ENCODE data around the gene CCDC40. TPM values are rescaled to one million over a fixed set of nuclear protein-coding genes. Genes with fewer than 3 reads are reported as not detected.

Gene CCDC40
- total and polyA plus RNA-seq, 2 donors = 0.57 to 1.5 TPM

DNA sequence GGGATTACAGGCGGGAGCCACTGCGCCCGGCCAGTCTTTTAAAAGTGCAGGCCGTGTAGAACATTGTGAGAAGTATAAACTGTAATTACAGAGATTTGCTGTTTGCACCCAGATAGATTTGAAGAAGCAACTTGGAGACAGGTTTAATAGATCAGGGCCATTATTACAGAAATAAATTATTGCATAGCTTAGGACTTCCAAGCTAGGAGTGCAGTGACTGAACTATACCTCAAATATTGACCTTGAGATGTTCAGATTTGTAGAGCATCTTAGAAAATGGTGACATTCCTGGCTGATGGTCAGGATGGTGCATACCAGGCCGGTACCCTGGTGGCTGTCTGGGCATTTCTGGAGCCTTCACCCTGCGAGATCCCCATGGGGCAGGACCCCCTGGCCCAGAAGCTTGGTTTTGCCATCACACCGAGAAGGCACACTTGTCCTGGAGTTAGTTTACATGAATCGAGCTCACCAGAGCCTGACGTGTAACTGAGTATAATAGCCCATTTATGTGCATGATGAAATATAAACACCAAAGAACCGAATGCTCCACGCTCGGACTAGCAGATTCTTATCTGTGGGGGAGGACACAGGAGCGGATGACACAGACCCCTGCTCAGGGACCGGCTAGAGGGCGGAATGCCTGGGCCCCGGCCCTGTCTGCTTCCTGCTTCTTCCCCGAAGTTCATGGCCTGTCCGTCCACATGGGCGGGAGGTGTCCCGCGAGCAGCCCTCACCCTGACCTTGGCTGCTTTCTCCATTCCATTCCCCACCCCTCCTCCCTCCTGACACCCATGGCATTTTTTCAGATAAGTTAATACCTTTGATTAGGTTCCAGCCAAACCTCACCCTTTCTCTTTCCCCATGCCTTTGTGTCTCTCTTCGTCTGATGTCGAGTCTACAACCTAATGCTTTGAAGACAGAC, 32.1 kb downstream of the CCDC40 start:
- Histone ChIP-seq H3K9me3 (ENCODE audit: control insufficient read depth in 2 of 2, insufficient read depth in 1 of 2, low read length in 1 of 2) (no peaks in the 10 kb centered on the region), H3K27me3 (ENCODE audit: control insufficient read depth in 2 of 2, insufficient read depth in 1 of 2, low read length in 1 of 2) (peaks cover 0 to 2% of the 10 kb centered on the region in 2 donors), H3K27ac (ENCODE audit: low read depth in 1 of 2, low read length in 1 of 2) (peak overlapping the region in 1 of 2 donors; percentile 42), H3K36me3 (ENCODE audit: control insufficient read depth in 2 of 2, insufficient read depth in 2 of 2, low read length in 1 of 2) (no peaks in the 10 kb centered on the region), H3K4me3 (ENCODE audit: low read length in 2 of 2) (no peak overlapping the region), H3K4me1 (ENCODE audit: control insufficient read depth in 2 of 2, insufficient read depth in 2 of 2, low read length in 2 of 2) (peaks cover 0 to 8% of the 10 kb centered on the region in 2 donors)
- no peak for DNase-seq (ENCODE audit: low read depth in 6 of 9, low spot score in 9 of 9)
- WGBS = 90% methylated on average over 23 of the region's 23 CpGs

DNA sequence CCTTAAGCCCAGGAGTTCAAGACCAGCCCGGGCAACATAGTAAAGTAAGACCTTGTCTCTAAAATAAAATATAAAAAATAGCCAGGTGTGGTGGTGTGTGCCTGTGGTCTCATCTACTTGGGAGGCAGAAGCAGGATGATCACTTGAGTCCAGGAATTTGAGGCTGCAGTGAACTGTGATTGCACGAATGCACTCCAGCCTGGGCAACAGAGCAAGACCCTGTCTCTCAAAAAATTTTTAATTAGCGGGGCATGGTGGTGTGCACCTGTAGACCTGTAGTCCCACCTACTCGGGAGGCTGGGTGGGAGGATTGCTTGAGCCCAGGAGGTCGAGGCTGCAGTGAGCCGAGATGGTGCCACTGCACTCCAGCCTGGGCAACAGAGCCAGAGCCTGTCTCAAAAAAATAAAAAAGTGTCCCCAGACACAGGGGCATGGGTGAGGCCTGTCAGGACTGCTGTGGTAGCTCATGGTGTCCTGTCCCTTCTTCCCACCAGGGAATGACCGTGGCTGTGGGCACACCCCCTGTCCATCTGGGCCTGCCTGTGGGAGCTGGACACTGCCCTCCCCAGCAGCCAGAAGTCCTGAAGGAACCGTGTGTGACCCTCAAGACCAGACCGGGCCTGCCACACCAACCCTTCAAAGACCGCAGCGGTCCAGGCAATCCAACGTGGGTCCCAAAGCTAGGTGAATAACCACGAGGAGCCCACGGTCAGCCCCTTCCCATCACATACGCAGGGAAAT, 34.1 kb downstream of the CCDC40 start:
- DNase-seq (ENCODE audit: low read depth in 6 of 9, low spot score in 9 of 9) = no peak
- no peak overlapping the region for H3K27ac ChIP-seq (ENCODE audit: low read depth in 1 of 2, low read length in 1 of 2)
- H3K36me3 ChIP-seq (ENCODE audit: control insufficient read depth in 2 of 2, insufficient read depth in 2 of 2, low read length in 1 of 2) = no peaks in the 10 kb centered on the region
- no peaks in the 10 kb centered on the region for H3K9me3 ChIP-seq (ENCODE audit: control insufficient read depth in 2 of 2, insufficient read depth in 1 of 2, low read length in 1 of 2)
- 94% methylated on average over 15 of the region's 15 CpGs for WGBS
- H3K4me1 ChIP-seq (ENCODE audit: control insufficient read depth in 2 of 2, insufficient read depth in 2 of 2, low read length in 2 of 2) = peaks cover 0 to 8% of the 10 kb centered on the region in 2 donors
- H3K27me3 ChIP-seq (ENCODE audit: control insufficient read depth in 2 of 2, insufficient read depth in 1 of 2, low read length in 1 of 2) = no peaks in the 10 kb centered on the region
- H3K4me3 ChIP-seq (ENCODE audit: low read length in 2 of 2) = no peak overlapping the region

DNA sequence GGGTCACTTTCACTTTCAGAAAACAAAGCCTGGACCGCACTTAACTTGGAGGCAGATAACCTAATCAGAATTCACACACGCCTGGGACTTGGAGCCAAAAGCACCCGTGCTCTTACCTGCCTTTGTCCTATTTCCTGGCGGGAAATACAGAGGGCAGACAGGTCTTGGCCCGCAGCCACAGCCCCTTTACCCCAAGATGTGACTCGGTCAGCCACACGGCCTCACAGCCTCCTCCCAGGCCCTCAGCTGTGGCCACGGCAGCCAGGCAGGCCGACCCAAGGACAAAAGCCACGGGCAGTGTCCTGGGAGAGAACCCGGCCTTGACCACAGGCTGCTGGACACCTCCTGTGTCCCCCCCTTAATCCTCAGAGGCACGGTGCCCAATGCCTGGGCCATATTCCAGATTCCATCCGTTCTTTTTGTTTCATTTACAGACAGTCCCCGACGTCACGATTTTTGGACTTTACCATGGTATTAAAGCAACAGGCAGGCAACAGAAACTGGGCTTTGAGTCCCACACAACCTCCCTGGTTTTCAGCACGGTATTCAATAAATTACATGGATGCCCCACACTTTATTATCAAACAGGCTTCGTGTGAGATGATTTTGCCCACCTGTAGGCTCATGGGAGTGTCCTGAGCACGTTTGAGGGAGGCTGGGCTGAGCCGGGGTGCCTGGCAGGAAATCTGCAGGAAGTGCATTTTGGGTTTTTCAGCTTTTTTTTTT, 34.8 kb downstream of the CCDC40 start:
- Histone ChIP-seq H3K9me3 (ENCODE audit: control insufficient read depth in 2 of 2, insufficient read depth in 1 of 2, low read length in 1 of 2) (no peaks in the 10 kb centered on the region), H3K27me3 (ENCODE audit: control insufficient read depth in 2 of 2, insufficient read depth in 1 of 2, low read length in 1 of 2) (no peaks in the 10 kb centered on the region), H3K4me1 (ENCODE audit: control insufficient read depth in 2 of 2, insufficient read depth in 2 of 2, low read length in 2 of 2) (peaks cover 0 to 8% of the 10 kb centered on the region in 2 donors), H3K36me3 (ENCODE audit: control insufficient read depth in 2 of 2, insufficient read depth in 2 of 2, low read length in 1 of 2) (no peaks in the 10 kb centered on the region), H3K4me3 (ENCODE audit: low read length in 2 of 2) (no peak overlapping the region), H3K27ac (ENCODE audit: low read depth in 1 of 2, low read length in 1 of 2) (peak overlapping the region in 1 of 2 donors; percentile 26)
- 73% methylated on average over 20 of the region's 20 CpGs for WGBS
- DNase-seq (ENCODE audit: low read depth in 6 of 9, low spot score in 9 of 9) = no peak

DNA sequence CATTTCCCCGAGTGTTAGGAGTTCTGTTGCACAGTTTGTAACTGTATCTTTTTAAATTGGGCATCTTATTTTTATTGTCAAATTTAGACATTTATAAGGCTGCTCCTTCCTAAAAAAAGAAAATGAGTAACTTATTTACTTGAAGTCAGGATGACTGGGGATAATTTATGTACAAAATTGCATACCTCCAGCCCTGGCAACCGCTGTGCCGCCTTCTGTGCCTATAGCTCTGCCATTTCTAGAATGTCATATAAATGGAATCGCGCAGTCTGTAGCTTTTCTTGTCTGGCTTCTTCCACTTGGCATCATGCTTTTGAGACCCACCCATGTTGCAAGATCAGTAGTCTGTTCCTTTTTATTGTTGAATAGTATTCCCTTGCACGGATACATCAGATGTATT, 36.0 kb downstream of the CCDC40 start:
- Histone ChIP-seq H3K27ac (ENCODE audit: low read depth in 1 of 2, low read length in 1 of 2) (no peak overlapping the region), H3K9me3 (ENCODE audit: control insufficient read depth in 2 of 2, insufficient read depth in 1 of 2, low read length in 1 of 2) (no peaks in the 10 kb centered on the region), H3K4me1 (ENCODE audit: control insufficient read depth in 2 of 2, insufficient read depth in 2 of 2, low read length in 2 of 2) (peaks cover 0 to 8% of the 10 kb centered on the region in 2 donors), H3K27me3 (ENCODE audit: control insufficient read depth in 2 of 2, insufficient read depth in 1 of 2, low read length in 1 of 2) (no peaks in the 10 kb centered on the region), H3K4me3 (ENCODE audit: low read length in 2 of 2) (no peak overlapping the region), H3K36me3 (ENCODE audit: control insufficient read depth in 2 of 2, insufficient read depth in 2 of 2, low read length in 1 of 2) (no peaks in the 10 kb centered on the region)
- 97% methylated on average over 6 of the region's 6 CpGs for WGBS
- DNase-seq (ENCODE audit: low read depth in 6 of 9, low spot score in 9 of 9) = no peak

DNA sequence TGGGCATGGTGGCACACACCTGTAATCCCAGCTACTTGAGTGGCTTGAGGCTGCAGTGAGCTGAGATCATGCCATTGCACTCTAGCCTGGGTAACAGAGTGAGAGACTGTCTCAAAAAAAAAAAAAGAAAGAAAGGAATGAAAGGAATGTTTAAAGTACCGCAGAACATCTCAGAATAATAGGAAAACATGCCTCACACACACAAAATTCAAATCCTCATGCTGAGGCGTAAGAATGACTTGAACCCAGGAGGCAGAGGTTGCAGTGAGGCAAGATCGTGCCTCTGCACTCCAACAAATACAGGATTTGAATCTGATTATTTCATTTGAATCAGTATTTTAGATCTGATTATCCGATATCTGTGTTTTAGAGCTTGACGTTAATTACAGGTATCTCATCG, 43.6 kb downstream of the CCDC40 start:
- peaks cover 0 to 7% of the 10 kb centered on the region in 2 donors for H3K4me1 ChIP-seq (ENCODE audit: control insufficient read depth in 2 of 2, insufficient read depth in 2 of 2, low read length in 2 of 2)
- no peak for DNase-seq (ENCODE audit: low read depth in 6 of 9, low spot score in 9 of 9)
- H3K4me3 ChIP-seq (ENCODE audit: low read length in 2 of 2) = no peak overlapping the region
- 96% methylated on average over 6 of the region's 6 CpGs for WGBS
- no peak overlapping the region for H3K27ac ChIP-seq (ENCODE audit: low read depth in 1 of 2, low read length in 1 of 2)
- no peaks in the 10 kb centered on the region for H3K27me3 ChIP-seq (ENCODE audit: control insufficient read depth in 2 of 2, insufficient read depth in 1 of 2, low read length in 1 of 2)
- H3K36me3 ChIP-seq (ENCODE audit: control insufficient read depth in 2 of 2, insufficient read depth in 2 of 2, low read length in 1 of 2) = no peaks in the 10 kb centered on the region
- no peaks in the 10 kb centered on the region for H3K9me3 ChIP-seq (ENCODE audit: control insufficient read depth in 2 of 2, insufficient read depth in 1 of 2, low read length in 1 of 2)

DNA sequence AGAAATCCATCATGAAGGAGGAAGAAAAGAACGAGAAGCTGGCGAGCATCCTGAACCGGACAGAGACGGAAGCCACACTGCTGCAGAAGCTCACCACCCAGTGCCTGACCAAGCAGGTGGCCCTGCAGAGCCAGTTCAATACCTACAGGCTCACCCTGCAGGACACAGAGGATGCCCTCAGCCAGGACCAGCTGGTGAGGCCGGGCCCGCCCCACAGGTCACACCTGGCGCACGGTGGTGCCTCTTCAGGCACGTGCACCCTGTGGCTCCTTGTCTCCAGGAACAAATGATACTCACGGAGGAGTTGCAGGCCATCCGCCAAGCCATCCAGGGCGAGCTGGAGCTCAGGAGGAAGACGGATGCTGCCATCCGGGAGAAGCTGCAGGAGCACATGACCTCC, 45.2 kb downstream of the CCDC40 start:
- WGBS = 97% methylated on average over 14 of the region's 14 CpGs

DNA sequence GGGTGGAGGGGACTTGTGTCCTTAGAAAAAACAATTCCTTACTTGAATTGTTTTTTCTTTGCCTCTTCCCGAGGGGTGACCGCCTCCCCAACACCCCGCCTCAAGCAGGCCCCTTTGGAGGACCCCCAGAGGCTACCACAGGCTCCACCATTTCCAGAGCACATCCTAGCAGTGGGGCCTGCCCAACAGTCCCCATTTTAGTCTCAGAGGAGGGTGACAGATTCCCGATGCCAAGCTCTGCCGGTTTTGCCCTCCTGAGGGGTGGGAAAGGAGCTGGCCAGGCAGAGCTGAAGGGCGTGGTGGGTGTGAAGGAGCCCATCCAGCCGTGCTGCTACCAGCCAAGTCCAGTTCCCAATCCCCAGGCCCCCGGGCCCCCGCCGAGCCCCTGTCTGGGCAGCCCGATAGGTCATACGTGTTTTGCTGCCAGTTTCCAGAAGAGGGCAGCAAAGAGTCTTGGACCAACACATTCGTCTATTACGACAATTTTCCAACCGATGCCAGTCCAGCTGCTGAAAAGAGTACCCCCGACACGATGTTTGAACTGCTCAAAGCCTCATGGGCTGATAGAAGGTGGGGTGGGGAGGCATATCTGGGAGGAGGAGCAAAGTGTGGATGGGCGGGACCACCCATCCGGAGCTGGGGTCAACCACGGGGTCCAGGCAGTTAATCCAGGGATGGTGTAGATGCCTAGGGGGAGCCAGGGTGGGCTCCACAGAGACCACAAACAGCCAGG, 46.1 kb downstream of the CCDC40 start:
- Histone ChIP-seq H3K27ac (ENCODE audit: low read depth in 1 of 2, low read length in 1 of 2) (no peak overlapping the region), H3K4me3 (ENCODE audit: low read length in 2 of 2) (no peak overlapping the region), H3K36me3 (ENCODE audit: control insufficient read depth in 2 of 2, insufficient read depth in 2 of 2, low read length in 1 of 2) (no peaks in the 10 kb centered on the region), H3K27me3 (ENCODE audit: control insufficient read depth in 2 of 2, insufficient read depth in 1 of 2, low read length in 1 of 2) (peaks cover 0 to 5% of the 10 kb centered on the region in 2 donors), H3K9me3 (ENCODE audit: control insufficient read depth in 2 of 2, insufficient read depth in 1 of 2, low read length in 1 of 2) (no peaks in the 10 kb centered on the region), H3K4me1 (ENCODE audit: control insufficient read depth in 2 of 2, insufficient read depth in 2 of 2, low read length in 2 of 2) (peaks cover 0 to 7% of the 10 kb centered on the region in 2 donors)
- WGBS = 30% methylated on average over 20 of the region's 20 CpGs
- DNase-seq (ENCODE audit: low read depth in 6 of 9, low spot score in 9 of 9) = peak in 8 of 9 donors; percentile 31 to 72 (median 54)

More for the DNA sequence above, 45.2 kb downstream of the CCDC40 start:
- H3K4me1 ChIP-seq (ENCODE audit: control insufficient read depth in 2 of 2, insufficient read depth in 2 of 2, low read length in 2 of 2) = peaks cover 0 to 7% of the 10 kb centered on the region in 2 donors
- no peak for DNase-seq (ENCODE audit: low read depth in 6 of 9, low spot score in 9 of 9)
- H3K4me3 ChIP-seq (ENCODE audit: low read length in 2 of 2) = no peak overlapping the region
- H3K27me3 ChIP-seq (ENCODE audit: control insufficient read depth in 2 of 2, insufficient read depth in 1 of 2, low read length in 1 of 2) = peaks cover 0 to 2% of the 10 kb centered on the region in 2 donors
- H3K27ac ChIP-seq (ENCODE audit: low read depth in 1 of 2, low read length in 1 of 2) = no peak overlapping the region
- no peaks in the 10 kb centered on the region for H3K9me3 ChIP-seq (ENCODE audit: control insufficient read depth in 2 of 2, insufficient read depth in 1 of 2, low read length in 1 of 2)
- no peaks in the 10 kb centered on the region for H3K36me3 ChIP-seq (ENCODE audit: control insufficient read depth in 2 of 2, insufficient read depth in 2 of 2, low read length in 1 of 2)

DNA sequence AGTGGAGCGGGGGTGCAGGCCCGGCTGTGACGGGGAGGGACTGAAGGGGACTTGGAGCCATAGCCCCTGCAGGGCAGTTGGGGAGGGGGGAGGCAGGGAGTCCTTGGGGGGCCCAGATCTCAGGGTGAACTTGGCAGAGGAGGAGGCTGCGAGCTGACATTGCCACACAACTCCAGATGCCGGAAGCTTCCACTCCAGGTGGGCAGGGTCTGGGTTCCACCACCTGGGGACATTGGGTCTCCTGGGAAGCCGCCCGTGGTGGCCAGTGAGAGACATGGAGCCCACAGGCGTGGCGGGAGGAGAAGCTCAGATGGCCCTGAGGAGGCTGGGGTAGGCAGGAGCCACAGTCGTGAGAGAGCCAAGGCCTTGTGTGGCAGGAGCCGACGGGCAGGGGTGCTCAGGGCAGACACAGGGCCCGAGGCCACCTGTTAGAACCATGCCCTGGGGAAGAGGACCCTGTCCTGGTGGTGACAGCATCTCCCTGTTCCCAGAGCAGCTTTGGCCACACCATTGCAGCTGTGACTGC, 46.8 kb downstream of the CCDC40 start:
- Histone ChIP-seq H3K9me3 (ENCODE audit: control insufficient read depth in 2 of 2, insufficient read depth in 1 of 2, low read length in 1 of 2) (no peaks in the 10 kb centered on the region), H3K27ac (ENCODE audit: low read depth in 1 of 2, low read length in 1 of 2) (no peak overlapping the region), H3K4me1 (ENCODE audit: control insufficient read depth in 2 of 2, insufficient read depth in 2 of 2, low read length in 2 of 2) (peaks cover 0 to 7% of the 10 kb centered on the region in 2 donors), H3K4me3 (ENCODE audit: low read length in 2 of 2) (no peak overlapping the region), H3K27me3 (ENCODE audit: control insufficient read depth in 2 of 2, insufficient read depth in 1 of 2, low read length in 1 of 2) (peaks cover 0 to 5% of the 10 kb centered on the region in 2 donors), H3K36me3 (ENCODE audit: control insufficient read depth in 2 of 2, insufficient read depth in 2 of 2, low read length in 1 of 2) (no peaks in the 10 kb centered on the region)
- 89% methylated on average over 13 of the region's 13 CpGs for WGBS
- DNase-seq (ENCODE audit: low read depth in 6 of 9, low spot score in 9 of 9) = no peak

All from thymus (tissue), 11 donors.